GM21528 (cell line): ENCODE measurements around the gene TAS1R2.
"Not testable (repeated sequence)": the region's sequence is repeated elsewhere in the genome, so short reads cannot be mapped to it uniquely, and the experiment has no call there.

Experiments
- ATAC-seq: cut with Tn5 transposase; IDR thresholded peaks from one replicate; pipeline ENCODE4 v1.9.1; 2021; ENCODE audit warnings: mild to moderate bottlenecking, moderate library complexity; ENCODE audit not compliant: unreplicated experiment, low FRiP score

The TAS1R2 gene

DNA sequence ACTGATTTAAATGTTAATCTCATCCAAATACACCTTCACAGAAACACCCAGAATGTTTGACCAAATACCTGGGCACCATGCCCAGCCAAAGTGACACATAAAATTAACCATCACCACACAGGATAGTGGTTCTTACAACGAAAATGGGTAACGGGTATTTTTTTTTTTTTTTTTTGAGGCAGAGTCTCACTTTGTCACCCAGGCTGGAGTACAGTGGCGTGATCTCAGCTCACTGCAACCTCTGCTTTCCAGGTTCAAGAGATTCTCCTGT lies 11.1 kb upstream of the TAS1R2 start:
- not testable (repeated sequence) for ATAC-seq

DNA sequence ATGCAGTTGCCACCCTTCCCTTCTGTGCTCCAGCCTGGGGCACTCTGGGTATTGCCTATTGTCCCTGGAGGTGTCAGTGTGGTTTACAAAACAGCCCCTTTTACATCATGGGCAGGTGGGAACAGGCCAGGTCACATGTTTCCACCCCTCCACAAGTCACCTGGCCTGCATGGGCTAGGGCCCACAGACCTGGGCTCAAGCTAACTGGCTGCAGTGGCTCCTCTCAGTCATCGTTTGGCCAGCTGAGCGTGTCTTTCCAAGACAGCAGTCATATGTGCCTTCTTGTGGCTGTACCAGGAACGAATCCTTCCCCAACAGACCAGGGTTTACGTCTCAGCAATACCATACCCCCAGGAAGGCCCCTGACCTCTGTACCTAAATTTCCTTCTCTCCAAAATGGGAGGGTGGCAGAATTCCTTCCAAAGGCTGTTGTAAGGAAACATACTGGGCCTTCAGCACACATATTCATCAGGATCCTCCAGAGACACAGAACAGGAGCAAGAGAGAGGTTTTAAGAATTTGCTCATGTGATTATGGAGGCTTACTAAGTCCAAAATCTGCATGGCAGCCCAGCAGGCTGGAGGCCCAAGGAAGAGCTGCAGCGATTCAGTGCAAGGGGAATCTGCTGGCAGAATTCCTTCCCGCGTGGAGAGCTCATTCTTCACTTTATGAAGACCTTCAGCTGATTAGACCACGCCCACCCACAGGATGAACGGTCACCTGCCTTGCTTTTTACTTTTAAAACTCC lies 10.6 kb upstream of the TAS1R2 start:
- no peak for ATAC-seq

DNA sequence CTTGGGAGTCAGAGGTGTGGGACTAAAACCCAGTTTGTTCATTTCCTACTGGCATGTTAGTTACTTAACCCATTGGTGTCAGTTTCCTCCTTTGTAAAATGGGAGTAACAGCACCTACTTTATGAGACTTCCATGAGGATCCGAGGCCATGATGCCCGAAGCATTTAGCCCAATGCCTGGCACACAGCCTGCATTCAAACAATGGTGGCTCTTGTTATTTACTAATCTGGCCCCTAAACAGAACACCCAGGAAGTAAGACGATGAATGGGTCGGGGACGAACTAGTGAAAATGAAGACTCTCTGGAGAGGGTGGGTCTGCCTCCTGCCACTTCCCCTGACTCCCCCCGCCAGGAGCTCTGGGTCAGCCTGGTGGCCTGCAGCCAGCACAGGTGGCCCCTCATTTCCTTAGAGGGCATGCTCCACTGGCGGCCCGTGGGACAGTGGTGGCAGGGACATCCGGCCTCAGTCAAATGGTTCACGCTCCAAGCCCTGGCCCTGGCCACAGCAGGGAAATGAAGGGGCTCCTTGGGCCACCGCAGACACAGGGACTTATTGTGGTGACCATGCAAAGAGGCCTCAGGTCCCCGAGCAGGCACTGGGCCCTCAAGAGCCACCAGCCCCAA lies 9.5 kb upstream of the TAS1R2 start:
- ATAC-seq: no peak

GRCh38 chr1:18868354-18868753 lies 8.9 kb upstream of the TAS1R2 start:
- no peak for ATAC-seq

- ATAC-seq: no peak
Measured at GRCh38 chr1:18866846-18867245, 7.4 kb upstream of the TAS1R2 start.

- ATAC-seq: no peak
Measured at GRCh38 chr1:18866314-18866713, 6.9 kb upstream of the TAS1R2 start.

- ATAC-seq: no peak
Measured at GRCh38 chr1:18865176-18865575, 5.7 kb upstream of the TAS1R2 start.

DNA sequence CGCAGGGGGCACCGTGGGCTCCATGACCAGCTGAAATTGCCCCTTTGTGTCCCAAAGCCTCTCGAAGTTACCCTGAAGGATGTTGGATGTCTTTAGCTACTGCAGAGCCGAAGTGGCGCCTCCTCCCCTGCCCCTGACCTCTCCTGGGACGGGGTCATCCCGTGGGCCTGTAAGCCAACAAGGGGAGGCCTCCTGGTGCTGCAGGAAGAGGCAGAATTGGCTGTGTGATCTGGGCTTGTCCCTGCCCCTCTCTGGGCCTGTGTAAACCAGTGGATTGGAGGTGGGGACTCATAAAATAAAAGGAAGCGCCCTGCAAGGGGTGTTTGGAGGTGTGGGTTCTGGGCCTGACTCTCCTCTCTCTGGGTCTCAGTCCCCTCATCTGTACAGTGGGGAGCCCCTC lies 2.1 kb upstream of the TAS1R2 start:
- ATAC-seq: no peak

- no peak for ATAC-seq
Measured at GRCh38 chr1:18861082-18861481, 1.6 kb upstream of the TAS1R2 start.

GRCh38 chr1:18858070-18858688 lies 1.3 kb downstream of the TAS1R2 start:
- no peak for ATAC-seq

DNA sequence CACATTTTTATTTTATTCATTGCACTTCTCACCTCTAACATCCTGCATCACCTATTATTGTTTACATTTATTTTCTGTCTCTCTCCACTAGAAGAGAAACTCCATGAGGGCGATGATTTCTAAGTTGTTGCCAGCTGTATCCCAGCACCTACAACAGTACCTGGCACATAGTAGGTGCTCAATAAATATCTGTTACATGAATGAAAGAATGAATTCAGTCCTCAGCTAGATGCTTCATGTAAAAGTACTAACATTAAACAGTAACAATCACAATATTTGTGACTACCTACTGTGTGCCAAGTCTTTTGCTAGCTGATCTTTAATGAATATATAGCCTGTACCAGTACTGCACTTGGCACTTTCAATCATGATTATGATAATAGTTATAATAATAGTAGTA lies 3.0 kb downstream of the TAS1R2 start:
- ATAC-seq: no peak

- no peak for ATAC-seq
Measured at GRCh38 chr1:18855573-18855972, 3.9 kb downstream of the TAS1R2 start.

GRCh38 chr1:18854331-18855025 lies 5.0 kb downstream of the TAS1R2 start:
- no peak for ATAC-seq

DNA sequence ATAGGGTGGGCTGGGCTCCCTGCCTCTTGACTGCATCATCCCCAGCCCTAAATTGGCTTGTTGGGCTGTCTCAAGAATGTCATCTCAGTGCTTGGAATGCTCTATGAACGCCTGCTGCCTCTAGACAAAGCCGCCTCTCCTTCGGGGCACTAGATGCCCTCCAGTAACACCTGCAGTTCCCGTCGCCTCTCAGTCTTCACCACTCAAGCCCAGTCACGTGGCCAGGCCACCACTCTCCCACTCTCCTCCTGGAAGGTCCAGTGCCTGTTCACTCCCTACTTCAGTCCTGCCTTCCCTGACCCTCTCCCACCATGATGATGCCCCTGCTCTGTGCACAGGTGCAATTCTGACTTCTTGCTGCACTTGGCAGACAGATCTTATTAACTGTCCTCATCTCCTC lies 7.0 kb downstream of the TAS1R2 start:
- ATAC-seq: no peak

DNA sequence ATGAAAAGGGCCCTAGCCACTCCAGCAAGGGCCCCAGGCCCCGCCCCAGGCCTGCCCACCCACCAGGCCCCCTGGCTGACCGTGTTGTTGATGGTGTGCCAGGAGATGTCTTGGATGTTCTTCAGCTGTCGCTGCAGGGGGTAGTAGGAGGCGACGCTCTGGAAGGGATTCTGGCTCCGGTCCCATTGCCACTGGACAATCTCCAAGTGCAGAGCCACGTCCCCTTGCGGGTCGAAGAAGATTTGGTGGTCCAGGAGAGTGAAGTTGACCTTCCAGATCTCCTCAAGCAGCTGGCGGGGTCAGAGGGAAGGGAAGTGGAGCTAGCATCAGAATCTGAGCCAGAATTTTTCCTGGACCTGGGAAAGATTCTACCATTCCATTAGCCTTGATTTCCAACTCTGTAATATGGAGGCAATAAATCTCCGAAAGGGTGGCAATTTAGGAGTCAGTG lies 10.2 kb downstream of the TAS1R2 start:
- ATAC-seq: no peak

DNA sequence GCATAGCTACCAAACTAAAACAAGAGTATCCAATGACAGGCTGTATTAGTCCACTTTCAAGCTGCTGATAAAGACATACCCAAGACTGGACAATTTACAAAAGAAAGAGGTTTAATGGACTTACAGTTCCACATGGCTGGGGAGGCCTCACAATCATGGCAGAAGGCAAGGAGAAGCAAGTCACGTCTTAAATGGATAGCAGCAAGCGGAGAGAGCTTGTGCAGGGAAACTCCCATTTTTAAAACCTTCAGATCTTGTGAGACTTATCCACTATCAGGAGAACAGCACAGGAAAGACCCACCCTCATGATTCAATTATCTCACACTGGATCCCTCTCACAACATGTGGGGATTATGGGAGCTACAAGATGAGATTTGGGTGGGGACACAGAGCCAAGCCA lies 11.7 kb downstream of the TAS1R2 start:
- ATAC-seq: not testable (repeated sequence)

GRCh38 chr1:18840145-18840544 lies 19.3 kb downstream of the TAS1R2 start:
- no peak for ATAC-seq

DNA sequence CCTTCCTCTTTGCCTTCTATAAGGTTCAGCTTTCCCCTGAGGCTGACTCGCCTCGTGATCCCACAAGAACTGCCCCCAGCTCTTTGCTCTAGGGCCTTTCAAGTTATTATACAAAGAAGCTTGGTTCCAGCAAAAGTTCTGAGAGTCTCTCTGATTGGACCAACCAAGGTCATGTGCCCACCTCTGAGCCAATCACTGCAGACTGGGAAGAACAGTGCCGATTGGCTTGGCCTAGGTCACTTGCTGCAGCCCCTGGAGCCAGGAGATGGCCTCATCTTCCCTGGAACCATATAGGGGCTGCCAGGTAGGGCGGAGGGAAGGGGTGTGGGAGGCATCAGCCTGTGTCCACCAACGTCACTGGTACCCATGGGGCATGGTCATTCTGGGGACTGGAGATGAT lies 22.8 kb downstream of the TAS1R2 start:
- ATAC-seq: no peak

- not testable (repeated sequence) for ATAC-seq
Measured at GRCh38 chr1:18832319-18832718, 27.1 kb downstream of the TAS1R2 start.

GRCh38 chr1:18831656-18832055 lies 27.8 kb downstream of the TAS1R2 start:
- ATAC-seq: no peak

DNA sequence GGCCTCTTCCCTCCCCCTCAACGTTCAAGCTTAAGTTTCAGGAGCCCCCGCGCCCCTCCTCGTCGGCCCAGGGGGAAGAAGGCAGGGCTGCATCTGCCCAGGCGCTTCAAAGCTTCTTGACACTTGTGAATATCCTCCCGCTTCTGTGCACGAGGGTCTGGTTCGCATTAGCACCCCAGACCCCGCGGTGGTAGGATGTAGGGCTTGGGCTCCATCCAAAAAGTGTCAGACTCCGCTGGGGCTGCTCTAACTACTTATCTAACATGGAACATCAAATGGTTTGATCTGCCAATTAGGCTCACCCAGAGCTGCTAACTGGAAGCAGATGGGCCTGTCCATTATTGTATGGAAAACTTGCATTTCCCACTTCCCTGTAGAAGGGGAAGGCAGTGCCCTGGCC lies 28.9 kb downstream of the TAS1R2 start:
- ATAC-seq: no peak
